ENCODE results near the gene MAP1LC3C.

The MAP1LC3C gene

GRCh38 chr1:241999026-241999425 is at the start of gene MAP1LC3C:
Gene MAP1LC3C (minus strand): TSS chr1:241999098. CDS start chr1:241999008, 90 bp downstream.
- in situ Hi-C loops (cut with MboI; ENCODE audit: low sequenced_read_pairs), result no loop called here

- in situ Hi-C loops (cut with MboI; ENCODE audit: low sequenced_read_pairs), result no loop called here
Measured at GRCh38 chr1:242043165-242043564, 44.3 kb upstream of the MAP1LC3C start.

- in situ Hi-C loops (cut with MboI; ENCODE audit: low sequenced_read_pairs), result no loop called here
Measured at GRCh38 chr1:242034392-242034791, 35.5 kb upstream of the MAP1LC3C start.

- in situ Hi-C loops (cut with MboI; ENCODE audit: low sequenced_read_pairs), result no loop called here
Measured at GRCh38 chr1:242033447-242033846, 34.5 kb upstream of the MAP1LC3C start.

- in situ Hi-C loops (cut with MboI; ENCODE audit: low sequenced_read_pairs), result no loop called here
Measured at GRCh38 chr1:242030071-242030470, 31.2 kb upstream of the MAP1LC3C start.

GRCh38 chr1:242025681-242026080 is 26.8 kb upstream of the MAP1LC3C start:
- in situ Hi-C loops (cut with MboI; ENCODE audit: low sequenced_read_pairs), result no loop called here

GRCh38 chr1:242023805-242024204 is 24.9 kb upstream of the MAP1LC3C start:
- in situ Hi-C loops (cut with MboI; ENCODE audit: low sequenced_read_pairs), result loop anchor here (25.0 kb wide), 2 partner anchors 412 to 487 kb away; partner anchors contain the start of gene KMO

- in situ Hi-C loops (cut with MboI; ENCODE audit: low sequenced_read_pairs), result loop anchor here (25.0 kb wide), 2 partner anchors 407 to 482 kb away; partner anchors contain the start of gene KMO
Measured at GRCh38 chr1:242019018-242019417, 20.1 kb upstream of the MAP1LC3C start.

GRCh38 chr1:242017580-242018233 is 18.8 kb upstream of the MAP1LC3C start:
- in situ Hi-C loops (cut with MboI; ENCODE audit: low sequenced_read_pairs), result loop anchor here (25.0 kb wide), 2 partner anchors 405 to 480 kb away; partner anchors contain the start of gene KMO

- in situ Hi-C loops (cut with MboI; ENCODE audit: low sequenced_read_pairs), result loop anchor here (25.0 kb wide), 2 partner anchors 404 to 479 kb away; partner anchors contain the start of gene KMO
Measured at GRCh38 chr1:242016479-242016878, 17.6 kb upstream of the MAP1LC3C start.

- in situ Hi-C loops (cut with MboI; ENCODE audit: low sequenced_read_pairs), result loop anchor here (25.0 kb wide), 2 partner anchors 400 to 475 kb away; partner anchors contain the start of gene KMO
Measured at GRCh38 chr1:242011894-242012660, 13.2 kb upstream of the MAP1LC3C start.

GRCh38 chr1:242008826-242009495 is 10.1 kb upstream of the MAP1LC3C start:
- in situ Hi-C loops (cut with MboI; ENCODE audit: low sequenced_read_pairs), result loop anchor here (25.0 kb wide), 2 partner anchors 397 to 472 kb away; partner anchors contain the start of gene KMO

GRCh38 chr1:242006976-242007375 is 8.1 kb upstream of the MAP1LC3C start:
- in situ Hi-C loops (cut with MboI; ENCODE audit: low sequenced_read_pairs), result loop anchor here (25.0 kb wide), 2 partner anchors 395 to 470 kb away; partner anchors contain the start of gene KMO

GRCh38 chr1:242005866-242006535 is 7.1 kb upstream of the MAP1LC3C start:
- in situ Hi-C loops (cut with MboI; ENCODE audit: low sequenced_read_pairs), result loop anchor here (25.0 kb wide), 2 partner anchors 394 to 469 kb away; partner anchors contain the start of gene KMO

- in situ Hi-C loops (cut with MboI; ENCODE audit: low sequenced_read_pairs), result loop anchor here (25.0 kb wide), 2 partner anchors 393 to 468 kb away; partner anchors contain the start of gene KMO
Measured at GRCh38 chr1:242004751-242005495, 6.0 kb upstream of the MAP1LC3C start.

- in situ Hi-C loops (cut with MboI; ENCODE audit: low sequenced_read_pairs), result loop anchor here (25.0 kb wide), 2 partner anchors 390 to 465 kb away; partner anchors contain the start of gene KMO
Measured at GRCh38 chr1:242002510-242002909, 3.6 kb upstream of the MAP1LC3C start.

GRCh38 chr1:242002072-242002471 is 3.2 kb upstream of the MAP1LC3C start:
- in situ Hi-C loops (cut with MboI; ENCODE audit: low sequenced_read_pairs), result loop anchor here (25.0 kb wide), 2 partner anchors 390 to 465 kb away; partner anchors contain the start of gene KMO

- in situ Hi-C loops (cut with MboI; ENCODE audit: low sequenced_read_pairs), result loop anchor here (25.0 kb wide), 2 partner anchors 388 to 463 kb away; partner anchors contain the start of gene KMO
Measured at GRCh38 chr1:242000434-242000833, 1.5 kb upstream of the MAP1LC3C start.

GRCh38 chr1:241998412-241998921 is 431 bp downstream of the MAP1LC3C start:
- in situ Hi-C loops (cut with MboI; ENCODE audit: low sequenced_read_pairs), result no loop called here
